NOMO-1 (cell line): Measurements from ENCODE around the gene IMPACT.

ENCODE experiments used
- DNase-seq, 2 experiments: peaks; one replicate each; lab custom pipeline; 2025; ENCODE audit not compliant: unreplicated experiment in 2 of 2; lab: John Stamatoyannopoulos, UW

IMPACT gene

GRCh38 chr18:24474406-24474805 is 47.9 kb downstream of the IMPACT start:
- DNase-seq, result peak in 1 of 2 experiments; percentile 37

- DNase-seq, result no peak
Observed at GRCh38 chr18:24475926-24476589, 49.6 kb downstream of the IMPACT start.

- no peak for DNase-seq
Observed at GRCh38 chr18:24479371-24479770, 52.9 kb downstream of the IMPACT start.

GRCh38 chr18:24482821-24483220 is 56.4 kb downstream of the IMPACT start:
- DNase-seq, result no peak

- DNase-seq, result peak in 1 of 2 experiments; percentile 25
Observed at GRCh38 chr18:24485681-24486080, 59.2 kb downstream of the IMPACT start.

GRCh38 chr18:24486684-24487083 is 60.2 kb downstream of the IMPACT start:
- DNase-seq, result no peak

- DNase-seq, result peak; percentile 41 to 69
Observed at GRCh38 chr18:24488824-24489493, 62.5 kb downstream of the IMPACT start.

- DNase-seq, result peak; percentile 9 to 67
Observed at GRCh38 chr18:24490539-24490938, 64.1 kb downstream of the IMPACT start.

- no peak for DNase-seq
Observed at GRCh38 chr18:24491927-24492834, 65.7 kb downstream of the IMPACT start.

GRCh38 chr18:24494586-24494985 is 68.1 kb downstream of the IMPACT start:
- DNase-seq, result no peak

- no peak for DNase-seq
Observed at GRCh38 chr18:24497031-24497754, 70.7 kb downstream of the IMPACT start.

- DNase-seq, result no peak
Observed at GRCh38 chr18:24499814-24500213, 73.3 kb downstream of the IMPACT start.

- no peak for DNase-seq
Observed at GRCh38 chr18:24500217-24500616, 73.7 kb downstream of the IMPACT start.

- no peak for DNase-seq
Observed at GRCh38 chr18:24500766-24501165, 74.3 kb downstream of the IMPACT start.

GRCh38 chr18:24502667-24503523 is 76.4 kb downstream of the IMPACT start:
- no peak for DNase-seq
